Trophoblast cell (in vitro differentiated cells and primary cell): ENCODE results near the gene SLC1A7.

Source experiments
- DNase-seq, 2 donors: peaks; one replicate each; pipeline ENCODE4 v3.0.0-alpha.2; 2016
- H2AFZ ChIP-seq: 2 replicates; pipeline ENCODE4 v1.6.1; 2013; ENCODE audit warnings: low read length, moderate library complexity, mild to moderate bottlenecking; ENCODE audit not compliant: insufficient read depth, poor library complexity
- H2AK5ac ChIP-seq: 2 replicates; pipeline ENCODE4 v1.6.1; 2013; ENCODE audit warnings: mild to moderate bottlenecking, low read length
- H2BK120ac ChIP-seq: 2 replicates; pipeline ENCODE4 v1.6.1; 2013; ENCODE audit warnings: low read length, mild to moderate bottlenecking, moderate library complexity; ENCODE audit not compliant: insufficient read depth, poor library complexity
- H2BK12ac ChIP-seq: 2 replicates; pipeline ENCODE4 v1.6.1; 2013; ENCODE audit warnings: mild to moderate bottlenecking, low read length, moderate library complexity
- H2BK5ac ChIP-seq: 2 replicates; pipeline ENCODE4 v1.6.1; 2013; ENCODE audit warnings: low read length, low read depth, moderate library complexity, mild to moderate bottlenecking; ENCODE audit not compliant: poor library complexity
- H3K14ac ChIP-seq: 2 replicates; pipeline ENCODE4 v1.6.1; 2013; ENCODE audit warnings: mild to moderate bottlenecking, low read length
- H3K18ac ChIP-seq: 2 replicates; pipeline ENCODE4 v1.6.1; 2013; ENCODE audit warnings: mild to moderate bottlenecking, low read length
- H3K23ac ChIP-seq: 2 replicates; pipeline ENCODE4 v1.6.1; 2013; ENCODE audit warnings: low read length
- H3K27ac ChIP-seq: 2 replicates; pipeline ENCODE4 v1.5.1; 2013; ENCODE audit warnings: low read depth, mild to moderate bottlenecking, inconsistent platforms, low read length, moderate library complexity
- H3K27me3 ChIP-seq: 2 replicates; pipeline ENCODE4 v1.6.1; 2013; ENCODE audit warnings: inconsistent platforms, mild to moderate bottlenecking, low read length, moderate library complexity; ENCODE audit not compliant: insufficient read depth
- H3K36me3 ChIP-seq, 2 experiments: 1 replicate in 1 of 2; 2 replicates in 1 of 2; pipeline ENCODE4 v1.6.1; 2013; ENCODE audit warnings: low read length in 2 of 2, mild to moderate bottlenecking in 2 of 2, moderate library complexity in 1 of 2; ENCODE audit not compliant: insufficient read depth in 2 of 2, control insufficient read depth in 1 of 2
- H3K4ac ChIP-seq: 2 replicates; pipeline ENCODE4 v1.6.1; 2013; ENCODE audit warnings: low read depth, mild to moderate bottlenecking, low read length, moderate library complexity
- H3K4me1 ChIP-seq, 2 experiments: 1 replicate in 1 of 2; 2 replicates in 1 of 2; pipeline ENCODE4 v1.6.1; 2013; ENCODE audit warnings: low read length in 2 of 2, mild to moderate bottlenecking in 2 of 2, moderate library complexity in 1 of 2; ENCODE audit not compliant: insufficient read depth in 2 of 2, control insufficient read depth in 1 of 2
- H3K4me2 ChIP-seq: 2 replicates; pipeline ENCODE4 v1.6.1; 2013; ENCODE audit warnings: inconsistent platforms, mild to moderate bottlenecking, low read length, moderate library complexity
- H3K4me3 ChIP-seq: 2 replicates; pipeline ENCODE4 v1.5.1; 2013; ENCODE audit warnings: mild to moderate bottlenecking, low read depth, low read length, inconsistent platforms
- H3K79me1 ChIP-seq: one replicate; pipeline ENCODE4 v1.6.1; 2013; ENCODE audit warnings: low read length
- H3K79me2 ChIP-seq: 2 replicates; pipeline ENCODE4 v1.6.1; 2013; ENCODE audit warnings: low read length, mild to moderate bottlenecking; ENCODE audit not compliant: control insufficient read depth, insufficient read depth, poor library complexity
- H3K9ac ChIP-seq: 2 replicates; pipeline ENCODE4 v1.6.1; 2013; ENCODE audit warnings: mild to moderate bottlenecking, low read length
- H3K9me3 ChIP-seq: 2 replicates; pipeline ENCODE4 v1.6.1; 2013; ENCODE audit warnings: low read depth, mild to moderate bottlenecking, control low read depth, inconsistent platforms, low read length; ENCODE audit not compliant: insufficient read depth
- H4K12ac ChIP-seq: 2 replicates; pipeline ENCODE4 v1.6.1; 2013; ENCODE audit warnings: low read depth, mild to moderate bottlenecking, low read length, moderate library complexity
- H4K8ac ChIP-seq: 2 replicates; pipeline ENCODE4 v1.6.1; 2013; ENCODE audit warnings: low read depth, mild to moderate bottlenecking, low read length, moderate library complexity
- H4K91ac ChIP-seq: one replicate; pipeline ENCODE4 v1.6.1; 2013; ENCODE audit warnings: low read depth, mild to moderate bottlenecking, low read length, moderate library complexity
- WGBS: extraction: QIAGEN DNeasy Blood & Tissue Kit; methylation state at CpG from one replicate; pipeline ENCODE4 v1.1.7; 2013; ENCODE audit warnings: missing lambda C conversion rate; ENCODE audit not compliant: insufficient read length, insufficient coverage; ENCODE audit errors: extremely low coverage; 5-methylcytosine and 5-hydroxymethylcytosine counted together

The SLC1A7 gene

GRCh38 chr1:53160924-53161378 is 18.5 kb upstream of the SLC1A7 start:
- no CpG with 5 or more reads among the region's 2 CpGs for WGBS
- H3K9me3 ChIP-seq: no peaks in the 10 kb centered on the region

GRCh38 chr1:53158900-53159299 is 16.5 kb upstream of the SLC1A7 start:
- Histone ChIP-seq H3K4me2 (no peak overlapping the region), H3K23ac (no peak overlapping the region), H2BK5ac (no peak overlapping the region), H4K91ac (no peak overlapping the region), H3K36me3 (no peaks in the 10 kb centered on the region), H3K27me3 (no peaks in the 10 kb centered on the region), H3K14ac (no peak overlapping the region), H2BK12ac (no peak overlapping the region), H4K12ac (no peak overlapping the region), H4K8ac (no peak overlapping the region), H3K79me1 (peaks cover 1% of the 10 kb centered on the region), H3K4me3 (no peak overlapping the region), H3K18ac (no peak overlapping the region), H3K4me1 (peaks cover 0 to 2% of the 10 kb centered on the region in 2 experiments), H2AFZ (no peak overlapping the region), H3K9ac (no peak overlapping the region), H2BK120ac (no peak overlapping the region), H2AK5ac (no peak overlapping the region), H3K9me3 (no peaks in the 10 kb centered on the region), H3K79me2 (no peaks in the 10 kb centered on the region), H3K27ac (no peak overlapping the region), H3K4ac (no peak overlapping the region)
- DNase-seq: no peak
- no CpG with 5 or more reads among the region's 1 CpG for WGBS

More at GRCh38 chr1:53160924-53161378, 18.5 kb upstream of the SLC1A7 start:
- no peak for DNase-seq
- Histone ChIP-seq H2BK12ac (no peak overlapping the region), H3K79me1 (peaks cover 1% of the 10 kb centered on the region), H2AFZ (no peak overlapping the region), H3K27me3 (no peaks in the 10 kb centered on the region), H3K79me2 (no peaks in the 10 kb centered on the region), H3K36me3 (no peaks in the 10 kb centered on the region), H3K18ac (no peak overlapping the region), H3K27ac (no peak overlapping the region), H2BK5ac (no peak overlapping the region), H3K4ac (no peak overlapping the region), H4K8ac (no peak overlapping the region), H2AK5ac (no peak overlapping the region), H3K14ac (no peak overlapping the region), H3K23ac (no peak overlapping the region), H4K91ac (no peak overlapping the region), H2BK120ac (no peak overlapping the region), H3K4me2 (no peak overlapping the region), H4K12ac (no peak overlapping the region), H3K9ac (no peak overlapping the region), H3K4me3 (no peak overlapping the region), H3K4me1 (peaks cover 0 to 2% of the 10 kb centered on the region in 2 experiments)

- H3K23ac ChIP-seq: no peak overlapping the region
- H3K9ac ChIP-seq: no peak overlapping the region
- DNase-seq: no peak
- H3K36me3 ChIP-seq: no peaks in the 10 kb centered on the region
- H4K8ac ChIP-seq: no peak overlapping the region
- H3K14ac ChIP-seq: no peak overlapping the region
- no peaks in the 10 kb centered on the region for H3K79me1 ChIP-seq
- no peak overlapping the region for H3K4ac ChIP-seq
- no peak overlapping the region for H2BK12ac ChIP-seq
- no peak overlapping the region for H3K18ac ChIP-seq
- no peaks in the 10 kb centered on the region for H3K79me2 ChIP-seq
- no peaks in the 10 kb centered on the region for H3K4me1 ChIP-seq
- no peaks in the 10 kb centered on the region for H3K9me3 ChIP-seq
- no peak overlapping the region for H3K4me3 ChIP-seq
- no peaks in the 10 kb centered on the region for H3K27me3 ChIP-seq
- no peak overlapping the region for H2AK5ac ChIP-seq
- no peak overlapping the region for H4K91ac ChIP-seq
- H3K27ac ChIP-seq: no peak overlapping the region
- H2BK5ac ChIP-seq: no peak overlapping the region
- H3K4me2 ChIP-seq: no peak overlapping the region
- no peak overlapping the region for H2BK120ac ChIP-seq
- no peak overlapping the region for H4K12ac ChIP-seq
- no CpG with 5 or more reads among the region's 3 CpGs for WGBS
- H2AFZ ChIP-seq: no peak overlapping the region
Observed at GRCh38 chr1:53156783-53157182, 14.3 kb upstream of the SLC1A7 start.

GRCh38 chr1:53155945-53156344 is 13.5 kb upstream of the SLC1A7 start:
- Histone ChIP-seq H3K4me3 (no peak overlapping the region), H3K4ac (no peak overlapping the region), H3K14ac (no peak overlapping the region), H2AFZ (no peak overlapping the region), H2AK5ac (no peak overlapping the region), H3K18ac (no peak overlapping the region), H3K27ac (no peak overlapping the region), H3K23ac (no peak overlapping the region), H4K91ac (no peak overlapping the region), H3K9me3 (no peaks in the 10 kb centered on the region), H3K79me2 (no peaks in the 10 kb centered on the region), H3K79me1 (no peaks in the 10 kb centered on the region), H2BK12ac (no peak overlapping the region), H3K4me2 (no peak overlapping the region), H3K27me3 (no peaks in the 10 kb centered on the region), H3K4me1 (no peaks in the 10 kb centered on the region), H2BK120ac (no peak overlapping the region), H3K9ac (no peak overlapping the region), H2BK5ac (no peak overlapping the region), H4K12ac (no peak overlapping the region), H3K36me3 (no peaks in the 10 kb centered on the region), H4K8ac (no peak overlapping the region)
- no peak for DNase-seq
- no CpG with 5 or more reads among the region's 7 CpGs for WGBS
